ENCODE results near the gene STRN4.
"Not testable (repeated sequence)": the region's sequence is repeated elsewhere in the genome, so short reads cannot be mapped to it uniquely, and the experiment has no call there.

Gene STRN4

GRCh38 chr19:46773018-46773399 lies 26.8 kb upstream of the STRN4 start:
- DNase-seq, result no peak

- no peak for DNase-seq
Observed at GRCh38 chr19:46772170-46773017, 26.1 kb upstream of the STRN4 start.

- DNase-seq, result not testable (repeated sequence)
Observed at GRCh38 chr19:46768746-46769145, 22.5 kb upstream of the STRN4 start.

GRCh38 chr19:46766569-46767317 lies 20.5 kb upstream of the STRN4 start:
- DNase-seq, result peak; percentile 82

GRCh38 chr19:46764817-46765291 lies 18.6 kb upstream of the STRN4 start:
- no peak for DNase-seq

GRCh38 chr19:46762245-46762890 lies 16.1 kb upstream of the STRN4 start:
- no peak for DNase-seq

- DNase-seq, result no peak
Observed at GRCh38 chr19:46761418-46761831, 15.2 kb upstream of the STRN4 start.

GRCh38 chr19:46760897-46761296 lies 14.6 kb upstream of the STRN4 start:
- DNase-seq, result not testable (repeated sequence)

- no peak for DNase-seq
Observed at GRCh38 chr19:46760363-46760762, 14.1 kb upstream of the STRN4 start.

- no peak for DNase-seq
Observed at GRCh38 chr19:46759817-46760333, 13.6 kb upstream of the STRN4 start.

GRCh38 chr19:46759206-46759605 lies 13.0 kb upstream of the STRN4 start:
- no peak for DNase-seq

GRCh38 chr19:46756544-46756888 lies 10.3 kb upstream of the STRN4 start:
- DNase-seq, result no peak

- DNase-seq, result no peak
Observed at GRCh38 chr19:46755853-46756543, 9.7 kb upstream of the STRN4 start.

- no peak for DNase-seq
Observed at GRCh38 chr19:46755077-46755852, 9.0 kb upstream of the STRN4 start.

GRCh38 chr19:46753420-46754155 lies 7.3 kb upstream of the STRN4 start:
- DNase-seq, result peak; percentile 83

GRCh38 chr19:46748325-46749109 lies 2.3 kb upstream of the STRN4 start:
- DNase-seq, result peak; percentile 90

GRCh38 chr19:46745521-46746280 lies 549 bp downstream of the STRN4 start, which contains the start of gene FKRP:
TSS of gene FKRP (plus strand) at chr19:46746057. CDS start at chr19:46755451, 9,394 bp downstream.
- DNase-seq, result peak; percentile 81

- no peak for DNase-seq
Observed at GRCh38 chr19:46745030-46745429, 1.2 kb downstream of the STRN4 start.

- no peak for DNase-seq
Observed at GRCh38 chr19:46744005-46744691, 2.1 kb downstream of the STRN4 start.
